GM23338 (cell line): ENCODE measurements around the gene XYLT1. TPM values are rescaled to one million over a fixed set of nuclear protein-coding genes. Genes with fewer than 3 reads are reported as not detected.

Experiments
- ATAC-seq: fragments of 200-7000 bp; cut with Tn5 transposase; 3 replicates; pipeline ENCODE4 v1.9.1; 2020
- DNase-seq: peaks from one replicate; pipeline ENCODE4 v3.0.0-alpha.2; 2015; ENCODE audit warnings: low spot score
- H2AFZ ChIP-seq: fragments of 200-600 bp; sonication (generic); 2 replicates; pipeline ENCODE4 v1.8.0; 2016; ENCODE audit warnings: antibody characterized with exemption, mild to moderate bottlenecking, moderate library complexity
- H3F3A ChIP-seq: fragments of 200-600 bp; sonication (generic); replicated peaks from 2 replicates; pipeline ENCODE4 v1.8.0; 2017; ENCODE audit warnings: antibody characterized with exemption, mixed run types, low read depth
- H3K27ac ChIP-seq: fragments of 200-600 bp; sonication (generic); 2 replicates; pipeline ENCODE4 v1.6.1; 2016; ENCODE audit warnings: low read depth
- H3K27me3 ChIP-seq: fragments of 200-600 bp; sonication (generic); 2 replicates; pipeline ENCODE4 v1.8.0; 2016; ENCODE audit warnings: mild to moderate bottlenecking, mixed run types, moderate library complexity; ENCODE audit not compliant: insufficient read depth
- H3K36me3 ChIP-seq: fragments of 200-600 bp; sonication (generic); 2 replicates; pipeline ENCODE4 v1.8.0; 2016; ENCODE audit warnings: mild to moderate bottlenecking; ENCODE audit not compliant: insufficient read depth
- H3K4me1 ChIP-seq: fragments of 200-600 bp; sonication (generic); 2 replicates; pipeline ENCODE4 v1.8.0; 2016; ENCODE audit warnings: mild to moderate bottlenecking, moderate library complexity; ENCODE audit not compliant: insufficient read depth
- H3K4me2 ChIP-seq: fragments of 200-600 bp; sonication (generic); 2 replicates; pipeline ENCODE4 v1.7.1; 2017; ENCODE audit warnings: mixed run types
- H3K4me3 ChIP-seq: fragments of 200-600 bp; sonication (generic); 2 replicates; pipeline ENCODE4 v1.6.1; 2016; ENCODE audit warnings: mixed run types
- H3K79me2 ChIP-seq: fragments of 200-600 bp; sonication (generic); replicated peaks from 2 replicates; pipeline ENCODE4 v1.8.0; 2017; ENCODE audit warnings: mild to moderate bottlenecking; ENCODE audit not compliant: insufficient read depth
- H3K9me2 ChIP-seq: fragments of 200-600 bp; sonication (generic); 2 replicates; pipeline ENCODE4 v1.8.0; 2017; ENCODE audit not compliant: insufficient read depth
- H4K20me1 ChIP-seq: fragments of 200-600 bp; sonication (generic); replicated peaks from 2 replicates; pipeline ENCODE4 v1.8.0; 2017; ENCODE audit warnings: mild to moderate bottlenecking; ENCODE audit not compliant: insufficient read depth
- H3K27ac Mint-ChIP-seq: 2 replicates; pipeline ENCODE4 v1.8.0; 2020; ENCODE audit warnings: inconsistent platforms, mild to moderate bottlenecking, moderate library complexity, mixed read lengths
- H3K27me3 Mint-ChIP-seq: 3 replicates; pipeline ENCODE4 v1.8.0; 2022; ENCODE audit warnings: low read depth, mild to moderate bottlenecking, moderate library complexity, mixed read lengths, inconsistent platforms; ENCODE audit not compliant: insufficient read depth, poor library complexity
- H3K36me3 Mint-ChIP-seq: 3 replicates; pipeline ENCODE4 v1.8.0; 2021; ENCODE audit warnings: low read depth, mild to moderate bottlenecking, inconsistent platforms, moderate library complexity, mixed read lengths
- H3K4me1 Mint-ChIP-seq: 3 replicates; pipeline ENCODE4 v1.8.0; 2020; ENCODE audit warnings: mild to moderate bottlenecking, inconsistent platforms, mixed read lengths
- H3K4me3 Mint-ChIP-seq: 3 replicates; pipeline ENCODE4 v1.8.0; 2021; ENCODE audit warnings: moderate library complexity, mild to moderate bottlenecking, inconsistent platforms, mixed read lengths
- H3K9me3 Mint-ChIP-seq: 3 replicates; pipeline ENCODE4 v1.8.0; 2020; ENCODE audit warnings: moderate library complexity, mild to moderate bottlenecking, inconsistent platforms, mixed read lengths
- CREB1 ChIP-seq: fragments of 250-450 bp; sonication (Bioruptor Pico); IDR thresholded peaks from 2 replicates; pipeline ENCODE4 v1.5.0; 2020; ENCODE audit warnings: low read depth, mild to moderate bottlenecking, moderate library complexity
- EZH2 ChIP-seq: fragments of 200-600 bp; sonication (generic); IDR thresholded peaks from one replicate; pipeline ENCODE4 v1.8.0; 2017; ENCODE audit warnings: antibody characterized with exemption, mild to moderate bottlenecking, low read depth; ENCODE audit not compliant: unreplicated experiment
- EZH2phosphoT487 ChIP-seq: fragments of 200-600 bp; sonication (generic); IDR thresholded peaks from one replicate; pipeline ENCODE4 v1.8.1; 2018; ENCODE audit warnings: antibody characterized with exemption; ENCODE audit not compliant: unreplicated experiment
- JUNB ChIP-seq: IDR thresholded peaks from one replicate; pipeline ENCODE4 v1.6.1; 2016; ENCODE audit warnings: antibody characterized with exemption; ENCODE audit not compliant: unreplicated experiment
- NANOG ChIP-seq: IDR thresholded peaks from 2 replicates; pipeline ENCODE4 v1.6.1; 2016; ENCODE audit warnings: antibody characterized with exemption, borderline replicate concordance
- POLR2AphosphoS5 ChIP-seq: IDR thresholded peaks from 2 replicates; pipeline ENCODE4 v1.6.1; 2016; ENCODE audit warnings: antibody characterized with exemption, low read depth
- STAT1 ChIP-seq: IDR thresholded peaks from one replicate; pipeline ENCODE4 v1.6.1; 2016; ENCODE audit warnings: antibody characterized with exemption; ENCODE audit not compliant: unreplicated experiment
- ZNF114 ChIP-seq: fragments of 250-450 bp; sonication (Bioruptor Pico); IDR thresholded peaks from 2 replicates; pipeline ENCODE4 v1.5.0; 2020; ENCODE audit warnings: mild to moderate bottlenecking, moderate library complexity
- ZNF331 ChIP-seq: fragments of 250-450 bp; sonication (Bioruptor Pico); IDR thresholded peaks from 2 replicates; pipeline ENCODE4 v1.5.0; 2020; ENCODE audit warnings: low read depth, mild to moderate bottlenecking, moderate library complexity
- ZNF462 ChIP-seq: fragments of 250-450 bp; sonication (Bioruptor Pico); IDR thresholded peaks from 2 replicates; pipeline ENCODE4 v1.5.0; 2020; ENCODE audit warnings: mild to moderate bottlenecking, moderate library complexity
- polyA plus RNA-seq: library from polyadenylated mRNA; unstranded; fragments of >200 nt; fragmentation: Nextera tagmentation; extraction: Ambion mirVana; gene quantifications from 2 replicates; pipeline ENCODE4 v1.2.1, GENCODE V29; 2016
- total RNA-seq: library from RNA; depleted of rRNA; stranded (reverse); fragments of >200 nt; shearing (Covaris generic); gene quantifications from 2 replicates; pipeline ENCODE4 v1.2.3, GENCODE V29; 2014
- TF ChIP-seq, protein P1 (sequence below): IDR thresholded peaks from one replicate; pipeline ENCODE4 v1.6.1; 2018; ENCODE audit warnings: antibody characterized with exemption; ENCODE audit not compliant: unreplicated experiment
- TF ChIP-seq, protein P2 (sequence below), 2 experiments: fragments of 200-600 bp in 1 of 2; sonication (generic) in 1 of 2; conservative IDR thresholded peaks; 2 replicates each; pipeline versions ENCODE4 v1.5.1 to v1.6.1; 2016 to 2017; ENCODE audit warnings: antibody characterized with exemption in 2 of 2, low read depth in 2 of 2, mild to moderate bottlenecking in 2 of 2, moderate library complexity in 1 of 2
- TF ChIP-seq, protein P3 (sequence below): IDR thresholded peaks from 2 replicates; pipeline ENCODE4 v1.6.1; 2016; ENCODE audit warnings: antibody characterized with exemption

The XYLT1 gene
- total and polyA plus RNA-seq, 2 experiments from 2014 or later = 3.5 to 24.7 TPM

GRCh38 chr16:17350207-17350606, 120.6 kb downstream of the XYLT1 start:
- Histone ChIP-seq H3K4me1 (no peaks in the 10 kb centered on the region), H3F3A (no peaks in the 10 kb centered on the region), H3K9me2 (no peaks in the 10 kb centered on the region), H2AFZ (no peak overlapping the region), H3K4me2 (no peak overlapping the region), H3K27me3 (no peaks in the 10 kb centered on the region), H3K27ac (no peak overlapping the region), H4K20me1 (no peaks in the 10 kb centered on the region), H3K36me3 (no peaks in the 10 kb centered on the region), H3K79me2 (0 out of 2 replicates have a peak, but pooled peaks cover 5% of the 10 kb centered on the region), H3K4me3 (no peak overlapping the region)
- H3K4me1 Mint-ChIP-seq = peaks cover 2% of the 10 kb centered on the region; the same call in 1 of the 3 replicates
- no peaks in the 10 kb centered on the region for H3K9me3 Mint-ChIP-seq
- no peaks in the 10 kb centered on the region for H3K36me3 Mint-ChIP-seq
- no peak overlapping the region for H3K27ac Mint-ChIP-seq
- ATAC-seq (no peak), DNase-seq (no peak)
- no peak overlapping the region; the same call in 2 of the 3 replicates for H3K4me3 Mint-ChIP-seq
- TF ChIP-seq ZNF331 (no peak), CREB1 (CRISPR knock-in tag) (no peak), EZH2phosphoT487 (no peak), NANOG (no peak), JUNB (no peak), POLR2AphosphoS5 (no peak), EZH2 (no peak), ZNF114 (no peak), ZNF462 (CRISPR knock-in tag) (no peak), STAT1 (no peak)
- TF ChIP-seq, protein P1, sequence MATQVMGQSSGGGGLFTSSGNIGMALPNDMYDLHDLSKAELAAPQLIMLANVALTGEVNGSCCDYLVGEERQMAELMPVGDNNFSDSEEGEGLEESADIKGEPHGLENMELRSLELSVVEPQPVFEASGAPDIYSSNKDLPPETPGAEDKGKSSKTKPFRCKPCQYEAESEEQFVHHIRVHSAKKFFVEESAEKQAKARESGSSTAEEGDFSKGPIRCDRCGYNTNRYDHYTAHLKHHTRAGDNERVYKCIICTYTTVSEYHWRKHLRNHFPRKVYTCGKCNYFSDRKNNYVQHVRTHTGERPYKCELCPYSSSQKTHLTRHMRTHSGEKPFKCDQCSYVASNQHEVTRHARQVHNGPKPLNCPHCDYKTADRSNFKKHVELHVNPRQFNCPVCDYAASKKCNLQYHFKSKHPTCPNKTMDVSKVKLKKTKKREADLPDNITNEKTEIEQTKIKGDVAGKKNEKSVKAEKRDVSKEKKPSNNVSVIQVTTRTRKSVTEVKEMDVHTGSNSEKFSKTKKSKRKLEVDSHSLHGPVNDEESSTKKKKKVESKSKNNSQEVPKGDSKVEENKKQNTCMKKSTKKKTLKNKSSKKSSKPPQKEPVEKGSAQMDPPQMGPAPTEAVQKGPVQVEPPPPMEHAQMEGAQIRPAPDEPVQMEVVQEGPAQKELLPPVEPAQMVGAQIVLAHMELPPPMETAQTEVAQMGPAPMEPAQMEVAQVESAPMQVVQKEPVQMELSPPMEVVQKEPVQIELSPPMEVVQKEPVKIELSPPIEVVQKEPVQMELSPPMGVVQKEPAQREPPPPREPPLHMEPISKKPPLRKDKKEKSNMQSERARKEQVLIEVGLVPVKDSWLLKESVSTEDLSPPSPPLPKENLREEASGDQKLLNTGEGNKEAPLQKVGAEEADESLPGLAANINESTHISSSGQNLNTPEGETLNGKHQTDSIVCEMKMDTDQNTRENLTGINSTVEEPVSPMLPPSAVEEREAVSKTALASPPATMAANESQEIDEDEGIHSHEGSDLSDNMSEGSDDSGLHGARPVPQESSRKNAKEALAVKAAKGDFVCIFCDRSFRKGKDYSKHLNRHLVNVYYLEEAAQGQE = no peak
- TF ChIP-seq, protein P2, sequence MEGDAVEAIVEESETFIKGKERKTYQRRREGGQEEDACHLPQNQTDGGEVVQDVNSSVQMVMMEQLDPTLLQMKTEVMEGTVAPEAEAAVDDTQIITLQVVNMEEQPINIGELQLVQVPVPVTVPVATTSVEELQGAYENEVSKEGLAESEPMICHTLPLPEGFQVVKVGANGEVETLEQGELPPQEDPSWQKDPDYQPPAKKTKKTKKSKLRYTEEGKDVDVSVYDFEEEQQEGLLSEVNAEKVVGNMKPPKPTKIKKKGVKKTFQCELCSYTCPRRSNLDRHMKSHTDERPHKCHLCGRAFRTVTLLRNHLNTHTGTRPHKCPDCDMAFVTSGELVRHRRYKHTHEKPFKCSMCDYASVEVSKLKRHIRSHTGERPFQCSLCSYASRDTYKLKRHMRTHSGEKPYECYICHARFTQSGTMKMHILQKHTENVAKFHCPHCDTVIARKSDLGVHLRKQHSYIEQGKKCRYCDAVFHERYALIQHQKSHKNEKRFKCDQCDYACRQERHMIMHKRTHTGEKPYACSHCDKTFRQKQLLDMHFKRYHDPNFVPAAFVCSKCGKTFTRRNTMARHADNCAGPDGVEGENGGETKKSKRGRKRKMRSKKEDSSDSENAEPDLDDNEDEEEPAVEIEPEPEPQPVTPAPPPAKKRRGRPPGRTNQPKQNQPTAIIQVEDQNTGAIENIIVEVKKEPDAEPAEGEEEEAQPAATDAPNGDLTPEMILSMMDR (conservative IDR thresholded peaks at IDR 0.05; ENCODE audit: low read depth in 2 of 2) = no peak
- TF ChIP-seq, protein P3, sequence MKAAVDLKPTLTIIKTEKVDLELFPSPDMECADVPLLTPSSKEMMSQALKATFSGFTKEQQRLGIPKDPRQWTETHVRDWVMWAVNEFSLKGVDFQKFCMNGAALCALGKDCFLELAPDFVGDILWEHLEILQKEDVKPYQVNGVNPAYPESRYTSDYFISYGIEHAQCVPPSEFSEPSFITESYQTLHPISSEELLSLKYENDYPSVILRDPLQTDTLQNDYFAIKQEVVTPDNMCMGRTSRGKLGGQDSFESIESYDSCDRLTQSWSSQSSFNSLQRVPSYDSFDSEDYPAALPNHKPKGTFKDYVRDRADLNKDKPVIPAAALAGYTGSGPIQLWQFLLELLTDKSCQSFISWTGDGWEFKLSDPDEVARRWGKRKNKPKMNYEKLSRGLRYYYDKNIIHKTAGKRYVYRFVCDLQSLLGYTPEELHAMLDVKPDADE = no peak
- H3K27me3 Mint-ChIP-seq = peaks cover 8% of the 10 kb centered on the region
